CD14-positive monocyte (primary cell): Measurements from ENCODE around the gene PTOV1. TPM values are rescaled to one million over a fixed set of nuclear protein-coding genes. Genes with fewer than 3 reads are reported as not detected.
A peak's percentile ranks its signal among the peaks of the same experiment; 100 is the strongest.

Experiments
- DNase-seq, 3 donors: peaks; one replicate each; pipeline ENCODE4 v3.0.0-alpha.2; 2011 to 2022
- H2AFZ ChIP-seq: 2 replicates; pipeline ENCODE4 v1.6.0; 2012; ENCODE audit warnings: mild to moderate bottlenecking, low read depth, low read length, inconsistent platforms; ENCODE audit not compliant: insufficient read depth, poor library complexity, severe bottlenecking
- H3K27ac ChIP-seq, 2 donors: 1 replicate in 1 of 2; 2 replicates in 1 of 2; pipeline ENCODE4 v1.5.1; 2012 to 2013; ENCODE audit warnings: low read length in 2 of 2, control low read depth in 1 of 2, inconsistent platforms in 1 of 2, low read depth in 1 of 2, mild to moderate bottlenecking in 1 of 2
- H3K27me3 ChIP-seq, 2 donors: one replicate each; pipeline versions ENCODE4 v1.6.0 to v1.6.1; 2011 to 2013; ENCODE audit warnings: low read length in 2 of 2; ENCODE audit not compliant: control insufficient read depth in 2 of 2, insufficient read depth in 2 of 2
- H3K36me3 ChIP-seq, 2 donors: replicated peaks in 1 of 2; 1 replicate in 1 of 2; 2 replicates in 1 of 2; pipeline versions ENCODE4 v1.5.1 to v1.6.1; 2012 to 2013; ENCODE audit warnings: low read length in 2 of 2, control low read depth in 1 of 2, inconsistent platforms in 1 of 2, mild to moderate bottlenecking in 1 of 2; ENCODE audit not compliant: insufficient read depth in 2 of 2, control insufficient read depth in 1 of 2
- H3K4me1 ChIP-seq, 2 donors: 1 replicate in 1 of 2; 2 replicates in 1 of 2; pipeline versions ENCODE4 v1.5.1 to v1.6.1; 2012 to 2013; ENCODE audit warnings: low read length in 2 of 2, control low read depth in 1 of 2, inconsistent platforms in 1 of 2, mild to moderate bottlenecking in 1 of 2, moderate library complexity in 1 of 2; ENCODE audit not compliant: insufficient read depth in 2 of 2, control insufficient read depth in 1 of 2
- H3K4me2 ChIP-seq: replicated peaks from 2 replicates; pipeline ENCODE3; 2012; ENCODE audit warnings: low read length, moderate library complexity, mild to moderate bottlenecking; ENCODE audit not compliant: poor library complexity, severe bottlenecking; ENCODE audit errors: extremely low read depth
- H3K4me3 ChIP-seq, 3 experiments: fragments of 200-600 bp in 1 of 3; sonication (generic) in 1 of 3; replicated peaks in 1 of 3; 1 replicate in 2 of 3; 2 replicates in 1 of 3; pipeline ENCODE4 v1.5.1; 2011 to 2013; ENCODE audit warnings: low read length in 3 of 3, mild to moderate bottlenecking in 3 of 3, control low read depth in 2 of 3, low read depth in 2 of 3, inconsistent platforms in 1 of 3, moderate library complexity in 1 of 3
- H3K79me2 ChIP-seq: 2 replicates; pipeline ENCODE4 v1.6.0; 2012; ENCODE audit warnings: mild to moderate bottlenecking, control low read depth, inconsistent platforms, low read length, moderate library complexity; ENCODE audit not compliant: insufficient read depth
- H3K9ac ChIP-seq: 2 replicates; pipeline ENCODE4 v1.6.0; 2017; ENCODE audit warnings: low read length, mild to moderate bottlenecking; ENCODE audit not compliant: insufficient read depth, poor library complexity, severe bottlenecking
- H3K9me3 ChIP-seq, 2 donors: replicated peaks in 1 of 2; 1 replicate in 1 of 2; 2 replicates in 1 of 2; pipeline versions ENCODE4 v1.5.1 to v1.6.1; 2012 to 2013; ENCODE audit warnings: low read length in 2 of 2, control low read depth in 1 of 2; ENCODE audit not compliant: control insufficient read depth in 1 of 2, insufficient read depth in 1 of 2
- H4K20me1 ChIP-seq: 2 replicates; pipeline ENCODE4 v1.6.0; 2012; ENCODE audit warnings: mild to moderate bottlenecking, low read length, control low read depth, moderate library complexity; ENCODE audit not compliant: insufficient read depth
- H3K27ac Mint-ChIP-seq, 7 donors: one replicate each; pipeline ENCODE4 v1.8.0; 2020; ENCODE audit warnings: mild to moderate bottlenecking in 7 of 7, mixed read lengths in 7 of 7, moderate library complexity in 6 of 7, inconsistent platforms in 2 of 7
- H3K27me3 Mint-ChIP-seq, 3 donors: one replicate each; pipeline ENCODE4 v1.8.0; 2021 to 2022; ENCODE audit warnings: low read depth in 3 of 3, mild to moderate bottlenecking in 3 of 3, mixed read lengths in 3 of 3, moderate library complexity in 3 of 3, inconsistent platforms in 1 of 3
- H3K36me3 Mint-ChIP-seq, 2 donors: one replicate each; pipeline ENCODE4 v1.8.0; 2020; ENCODE audit warnings: mixed read lengths in 2 of 2, inconsistent platforms in 1 of 2, mild to moderate bottlenecking in 1 of 2
- H3K4me1 Mint-ChIP-seq: one replicate; pipeline ENCODE4 v1.8.0; 2020; ENCODE audit warnings: mild to moderate bottlenecking, mixed read lengths
- H3K4me3 Mint-ChIP-seq, 2 donors: one replicate each; pipeline ENCODE4 v1.8.0; 2020; ENCODE audit warnings: mild to moderate bottlenecking in 2 of 2, mixed read lengths in 2 of 2, moderate library complexity in 1 of 2
- H3K9me3 Mint-ChIP-seq, 7 donors: one replicate each; pipeline ENCODE4 v1.8.0; 2020 to 2022; ENCODE audit warnings: mixed read lengths in 7 of 7, mild to moderate bottlenecking in 6 of 7, moderate library complexity in 6 of 7, inconsistent platforms in 2 of 7
- CTCF ChIP-seq: fragments of 200-600 bp; IDR thresholded peaks from one replicate; pipeline ENCODE4 v1.8.0; 2022; ENCODE audit warnings: antibody characterized with exemption, mild to moderate bottlenecking
- WGBS: methylation state at CpG from one replicate; pipeline ENCODE4 v1.1.5; 2013; ENCODE audit warnings: missing lambda C conversion rate; ENCODE audit not compliant: insufficient coverage; 5-methylcytosine and 5-hydroxymethylcytosine counted together
- intact Hi-C, 2 donors: fragments of 100-400 bp; cut with micrococcal nuclease; formaldehyde crosslinking; loops; one replicate each; pipeline versions ENCODE4 v1.15.0 to v1.15.1; 2023
- polyA plus RNA-seq, 3 donors: library from polyadenylated mRNA; depleted of rRNA in 1 of 3; unstranded in 2 of 3; stranded (reverse) in 1 of 3; fragments of 300-500 nt in 2 of 3; fragments of >200 nt in 1 of 3; fragmentation: Illumina TruSeq in 2 of 3; gene quantifications; 1 replicate in 2 of 3; 2 replicates in 1 of 3; pipeline ENCODE4 v1.2.3, GENCODE V29; 2012 to 2021

The PTOV1 gene
- polyA plus RNA-seq, 3 donors: 18.3 to 67.9 (median 31.2) TPM

GRCh38 chr19:49846408-49846807 is 4.6 kb upstream of the PTOV1 start:
- H3K36me3 ChIP-seq: no peaks in the 10 kb centered on the region
- no peak overlapping the region for H2AFZ ChIP-seq
- no peak overlapping the region for H3K4me3 ChIP-seq
- 100% methylated on average over 1 of the region's 5 CpGs for WGBS
- Mint-ChIP-seq H3K4me3 (no peak overlapping the region), H3K9me3 (peaks cover 4 to 9% (median 7%) of the 10 kb centered on the region in 7 donors), H3K4me1 (peaks cover 41% of the 10 kb centered on the region), H3K27me3 (peaks cover 0 to 3% (median 2%) of the 10 kb centered on the region in 3 donors), H3K27ac (peak overlapping the region in 1 of 7 donors; percentile 40), H3K36me3 (peaks cover 1 to 4% of the 10 kb centered on the region in 2 donors)
- no peak for TF ChIP-seq CTCF
- H3K27ac ChIP-seq: no peak overlapping the region
- H3K79me2 ChIP-seq: no peaks in the 10 kb centered on the region
- H3K4me2 ChIP-seq: no peak overlapping the region
- no peak overlapping the region for H3K9ac ChIP-seq
- H3K4me1 ChIP-seq: peaks cover 40 to 49% of the 10 kb centered on the region in 2 donors
- H4K20me1 ChIP-seq: no peaks in the 10 kb centered on the region
- intact Hi-C loops: no loop called here
- no peaks in the 10 kb centered on the region for H3K27me3 ChIP-seq
- DNase-seq: no peak
- peaks cover 0 to 4% of the 10 kb centered on the region in 2 donors for H3K9me3 ChIP-seq

- Histone ChIP-seq H3K27ac (peak overlapping the region; percentile 11 to 49), H3K4me3 (peak overlapping the region in 1 of 3 experiments; percentile 46), H3K79me2 (peaks cover 13% of the 10 kb centered on the region), H3K4me2 (peak overlapping the region; percentile 33), H4K20me1 (peaks cover 14% of the 10 kb centered on the region), H2AFZ (no peak overlapping the region), H3K27me3 (peaks cover 7 to 12% of the 10 kb centered on the region in 2 donors), H3K9me3 (peaks cover 4% of the 10 kb centered on the region in 2 donors), H3K9ac (no peak overlapping the region), H3K4me1 (peaks cover 49 to 63% of the 10 kb centered on the region in 2 donors), H3K36me3 (no peaks in the 10 kb centered on the region)
- intact Hi-C loops: no loop called here
- TF ChIP-seq CTCF: no peak
- WGBS: 97% methylated on average over 6 of the region's 10 CpGs
- H3K4me3 Mint-ChIP-seq: peak overlapping the region in 1 of 2 donors; percentile 57
- peaks cover 13 to 14% (median 13%) of the 10 kb centered on the region in 3 donors for H3K27me3 Mint-ChIP-seq
- peaks cover 4 to 11% (median 8%) of the 10 kb centered on the region in 7 donors for H3K9me3 Mint-ChIP-seq
- H3K27ac Mint-ChIP-seq: peak overlapping the region; percentile 66 to 90 (median 81)
- peaks cover 53% of the 10 kb centered on the region for H3K4me1 Mint-ChIP-seq
- H3K36me3 Mint-ChIP-seq: peaks cover 8 to 9% of the 10 kb centered on the region in 2 donors
- DNase-seq: peak; percentile 58 to 79 (median 71)
These were observed 2.9 kb upstream of the PTOV1 start for GRCh38 chr19:49847731-49848696.
